Measurements from ENCODE around the gene RCE1. TPM values are rescaled to one million over a fixed set of nuclear protein-coding genes. Genes with fewer than 3 reads are reported as not detected.

RCE1 gene
- total RNA-seq, 1 experiment from 2014 or later = 52.5 TPM

DNA sequence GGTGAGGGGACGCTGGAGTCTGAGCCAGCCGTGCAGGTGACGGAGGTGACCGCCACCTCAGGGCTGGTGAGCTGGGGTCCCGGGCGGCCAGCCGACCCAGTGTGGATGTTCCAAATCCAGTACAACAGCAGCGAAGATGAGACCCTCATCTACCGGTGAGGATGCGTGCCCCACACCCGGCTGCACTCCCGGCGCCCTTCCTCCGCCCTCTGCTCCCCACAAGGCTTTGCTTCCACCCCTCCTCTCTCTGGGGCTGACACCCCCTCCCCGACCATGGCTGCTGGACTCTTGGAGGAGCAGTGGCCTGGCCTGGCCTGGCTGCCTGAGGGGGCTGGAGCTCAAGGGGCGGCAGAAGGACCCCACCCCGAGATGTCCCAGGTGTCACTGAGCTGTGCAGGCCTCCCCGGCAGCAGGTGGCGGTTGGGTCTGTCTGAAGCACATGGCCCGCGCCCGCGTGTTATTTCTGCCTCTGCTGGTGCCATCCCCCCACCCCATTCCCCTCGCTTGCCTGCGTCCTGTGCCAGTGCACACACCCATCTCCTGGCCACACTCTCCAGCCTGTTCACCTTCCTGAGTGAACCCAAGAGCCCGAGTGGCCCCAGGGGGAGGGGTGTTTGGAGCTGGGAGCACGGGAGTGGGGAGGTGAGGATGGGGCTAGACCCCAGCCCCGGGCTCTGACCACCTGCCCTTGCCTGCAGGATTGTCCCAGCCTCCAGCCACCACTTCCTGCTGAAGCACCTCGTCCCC lies 15.9 kb downstream of the RCE1 start:
- Histone ChIP-seq H4K91ac (ENCODE audit: insufficient read length, low read depth, low read length) (no peak overlapping the region), H3T11ph (ENCODE audit: low read length) (no peak overlapping the region), H2BK120ac (ENCODE audit: low read depth, low read length, poor library complexity, severe bottlenecking) (no peak overlapping the region), H2AK5ac (ENCODE audit: insufficient read length, low read length) (no peak overlapping the region), H3K18ac (ENCODE audit: insufficient read length, low read depth, low read length) (no peak overlapping the region), H2BK12ac (ENCODE audit: insufficient read length, low read depth, low read length) (no peak overlapping the region), H2BK5ac (ENCODE audit: insufficient read length, low read length) (no peak overlapping the region), H3K27me3 (ENCODE audit: insufficient read depth, low read length) (no peaks in the 10 kb centered on the region), H3K79me1 (ENCODE audit: insufficient read depth, low read depth, low read length, poor library complexity, severe bottlenecking) (no peaks in the 10 kb centered on the region), H4K20me1 (ENCODE audit: control insufficient read depth, insufficient read depth, insufficient read length) (no peaks in the 10 kb centered on the region), H3K4me1 (ENCODE audit: insufficient read depth, low read length) (no peaks in the 10 kb centered on the region), H3K9ac (ENCODE audit: extremely low read depth, insufficient read length, low read length) (no peak overlapping the region), H3K4ac (ENCODE audit: low read depth, low read length) (no peak overlapping the region), H4K5ac (ENCODE audit: insufficient read length, low read depth, low read length) (no peak overlapping the region), H2AFZ (ENCODE audit: low read length) (no peak overlapping the region), H3K23ac (ENCODE audit: insufficient read length, low read depth, low read length) (no peak overlapping the region), H2BK15ac (ENCODE audit: low read depth, low read length) (no peak overlapping the region), H3K56ac (ENCODE audit: insufficient read length, low read depth, low read length) (no peak overlapping the region), H3K23me2 (ENCODE audit: insufficient read length, low read depth, low read length, poor library complexity, severe bottlenecking) (peaks cover 10% of the 10 kb centered on the region), H3K79me2 (ENCODE audit: insufficient read depth, low read length) (no peaks in the 10 kb centered on the region), H2BK20ac (ENCODE audit: low read depth, low read length, poor library complexity, severe bottlenecking) (no peak overlapping the region), H4K8ac (replicated peaks; ENCODE audit: insufficient read length, low read depth, low read length) (no peak overlapping the region), H3K9me3 (ENCODE audit: control insufficient read depth, low read depth, low read length) (no peaks in the 10 kb centered on the region), H3K27ac (ENCODE audit: insufficient read length, low read depth, low read length) (no peak overlapping the region), H3K14ac (ENCODE audit: insufficient read depth, low read length) (no peak overlapping the region), H3K4me2 (ENCODE audit: insufficient read depth, insufficient read length, low read length) (no peak overlapping the region)
- Mint-ChIP-seq H3K27ac (no peak overlapping the region), H3K9me3 (no peaks in the 10 kb centered on the region), H3K4me1 (peaks cover 9% of the 10 kb centered on the region in 2 experiments), H3K36me3 (ENCODE audit: insufficient read depth in 1 of 3, low read depth in 3 of 3) (peaks cover 0 to 8% (median 2%) of the 10 kb centered on the region in 3 experiments; a peak in 3 of 7 replicates), H3K27me3 (ENCODE audit: low read depth) (peaks cover 2% of the 10 kb centered on the region), H3K4me3 (no peak overlapping the region)
- DNase-seq = no peak
- TF ChIP-seq, protein P1, sequence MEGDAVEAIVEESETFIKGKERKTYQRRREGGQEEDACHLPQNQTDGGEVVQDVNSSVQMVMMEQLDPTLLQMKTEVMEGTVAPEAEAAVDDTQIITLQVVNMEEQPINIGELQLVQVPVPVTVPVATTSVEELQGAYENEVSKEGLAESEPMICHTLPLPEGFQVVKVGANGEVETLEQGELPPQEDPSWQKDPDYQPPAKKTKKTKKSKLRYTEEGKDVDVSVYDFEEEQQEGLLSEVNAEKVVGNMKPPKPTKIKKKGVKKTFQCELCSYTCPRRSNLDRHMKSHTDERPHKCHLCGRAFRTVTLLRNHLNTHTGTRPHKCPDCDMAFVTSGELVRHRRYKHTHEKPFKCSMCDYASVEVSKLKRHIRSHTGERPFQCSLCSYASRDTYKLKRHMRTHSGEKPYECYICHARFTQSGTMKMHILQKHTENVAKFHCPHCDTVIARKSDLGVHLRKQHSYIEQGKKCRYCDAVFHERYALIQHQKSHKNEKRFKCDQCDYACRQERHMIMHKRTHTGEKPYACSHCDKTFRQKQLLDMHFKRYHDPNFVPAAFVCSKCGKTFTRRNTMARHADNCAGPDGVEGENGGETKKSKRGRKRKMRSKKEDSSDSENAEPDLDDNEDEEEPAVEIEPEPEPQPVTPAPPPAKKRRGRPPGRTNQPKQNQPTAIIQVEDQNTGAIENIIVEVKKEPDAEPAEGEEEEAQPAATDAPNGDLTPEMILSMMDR (conservative IDR thresholded peaks at IDR 0.05) = no peak
- no CpG with 5 or more reads among the region's 29 CpGs for WGBS (ENCODE audit: extremely low coverage, insufficient read length, low lambda C conversion rate)
